ENCODE data around the gene CPN1.
"Not testable (repeated sequence)": the region's sequence is repeated elsewhere in the genome, so short reads cannot be mapped to it uniquely, and the experiment has no call there.

The CPN1 gene

GRCh38 chr10:100081075-100082001 lies at the start of gene CPN1:
CPN1 (minus strand) TSS chr10:100081869; CDS start chr10:100081625, 244 bp downstream.
- no peak for DNase-seq (ENCODE audit: low read depth in 2 of 3, low spot score in 1 of 3)

- DNase-seq (ENCODE audit: low read depth in 2 of 3, low spot score in 1 of 3) = no peak
These were observed 49.2 kb upstream of the CPN1 start for GRCh38 chr10:100130831-100131230.

GRCh38 chr10:100129424-100129823 lies 47.8 kb upstream of the CPN1 start:
- no peak for DNase-seq (ENCODE audit: low read depth in 2 of 3, low spot score in 1 of 3)

GRCh38 chr10:100128951-100129350 lies 47.3 kb upstream of the CPN1 start:
- no peak for DNase-seq (ENCODE audit: low read depth in 2 of 3, low spot score in 1 of 3)

- DNase-seq (ENCODE audit: low read depth in 2 of 3, low spot score in 1 of 3) = not testable (repeated sequence)
These were observed 43.7 kb upstream of the CPN1 start for GRCh38 chr10:100125335-100125734.

- DNase-seq (ENCODE audit: low read depth in 2 of 3, low spot score in 1 of 3) = no peak
These were observed 42.4 kb upstream of the CPN1 start for GRCh38 chr10:100124097-100124496.

GRCh38 chr10:100122780-100123179 lies 41.1 kb upstream of the CPN1 start:
- no peak for DNase-seq (ENCODE audit: low read depth in 2 of 3, low spot score in 1 of 3)

- DNase-seq (ENCODE audit: low read depth in 2 of 3, low spot score in 1 of 3) = no peak
These were observed 38.9 kb upstream of the CPN1 start for GRCh38 chr10:100120550-100120949.

GRCh38 chr10:100119726-100120125 lies 38.1 kb upstream of the CPN1 start:
- DNase-seq (ENCODE audit: low read depth in 2 of 3, low spot score in 1 of 3) = no peak

GRCh38 chr10:100114976-100115770 lies 33.5 kb upstream of the CPN1 start:
- no peak for DNase-seq (ENCODE audit: low read depth in 2 of 3, low spot score in 1 of 3)

- no peak for DNase-seq (ENCODE audit: low read depth in 2 of 3, low spot score in 1 of 3)
These were observed 32.8 kb upstream of the CPN1 start for GRCh38 chr10:100114460-100114859.

GRCh38 chr10:100109670-100110069 lies 28.0 kb upstream of the CPN1 start:
- DNase-seq (ENCODE audit: low read depth in 2 of 3, low spot score in 1 of 3) = no peak

- no peak for DNase-seq (ENCODE audit: low read depth in 2 of 3, low spot score in 1 of 3)
These were observed 25.2 kb upstream of the CPN1 start for GRCh38 chr10:100106865-100107264.

- no peak for DNase-seq (ENCODE audit: low read depth in 2 of 3, low spot score in 1 of 3)
These were observed 22.6 kb upstream of the CPN1 start for GRCh38 chr10:100104300-100104699.

GRCh38 chr10:100103581-100103980 lies 21.9 kb upstream of the CPN1 start:
- DNase-seq (ENCODE audit: low read depth in 2 of 3, low spot score in 1 of 3) = no peak

GRCh38 chr10:100101192-100102076 lies 19.8 kb upstream of the CPN1 start:
- no peak for DNase-seq (ENCODE audit: low read depth in 2 of 3, low spot score in 1 of 3)

- no peak for DNase-seq (ENCODE audit: low read depth in 2 of 3, low spot score in 1 of 3)
These were observed 19.0 kb upstream of the CPN1 start for GRCh38 chr10:100100651-100101184.

- no peak for DNase-seq (ENCODE audit: low read depth in 2 of 3, low spot score in 1 of 3)
These were observed 7.6 kb upstream of the CPN1 start for GRCh38 chr10:100089241-100089640.

- DNase-seq (ENCODE audit: low read depth in 2 of 3, low spot score in 1 of 3) = not testable (repeated sequence)
These were observed 5.0 kb upstream of the CPN1 start for GRCh38 chr10:100086708-100087107.

GRCh38 chr10:100085596-100085995 lies 3.9 kb upstream of the CPN1 start:
- no peak for DNase-seq (ENCODE audit: low read depth in 2 of 3, low spot score in 1 of 3)

GRCh38 chr10:100083623-100084022 lies 2.0 kb upstream of the CPN1 start:
- DNase-seq (ENCODE audit: low read depth in 2 of 3, low spot score in 1 of 3) = no peak

Data from stimulated activated CD4-positive, alpha-beta T cell treated with anti-CD3 and anti-CD28 coated beads, Interleukin-12 subunit alpha, Interleukin-12 subunit beta, amount 100 ng/mL, for 48 hours (primary cell).